ENCODE data around the gene HIVEP1.

HIVEP1 gene

DNA sequence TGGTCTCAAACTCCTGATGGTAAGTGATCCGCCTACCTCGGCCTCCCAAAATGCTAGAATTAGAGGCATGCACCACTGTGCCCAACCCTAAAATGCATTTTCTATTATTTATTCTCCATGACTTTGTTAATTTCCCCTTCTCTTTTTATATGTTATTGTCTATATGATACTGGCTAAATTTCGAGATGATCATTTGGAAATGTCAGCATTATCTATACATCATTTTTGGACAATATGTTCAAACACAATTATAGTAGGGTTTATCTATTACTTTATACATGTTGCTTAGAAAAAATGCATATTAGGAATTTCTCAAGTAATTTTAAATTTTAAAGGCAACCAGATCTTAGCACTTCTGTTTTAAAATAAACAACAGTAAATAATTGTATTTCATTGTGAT lies 34.4 kb upstream of the HIVEP1 start:
- Mint-ChIP-seq H3K4me3 (no peak overlapping the region), H3K4me1 (peaks cover 6% of the 10 kb centered on the region), H3K9me3 (no peaks in the 10 kb centered on the region), H3K27ac (no peak overlapping the region), H3K36me3 (no peaks in the 10 kb centered on the region)
- ATAC-seq (no peak), DNase-seq (ENCODE audit: low spot score in 2 of 2) (no peak)

DNA sequence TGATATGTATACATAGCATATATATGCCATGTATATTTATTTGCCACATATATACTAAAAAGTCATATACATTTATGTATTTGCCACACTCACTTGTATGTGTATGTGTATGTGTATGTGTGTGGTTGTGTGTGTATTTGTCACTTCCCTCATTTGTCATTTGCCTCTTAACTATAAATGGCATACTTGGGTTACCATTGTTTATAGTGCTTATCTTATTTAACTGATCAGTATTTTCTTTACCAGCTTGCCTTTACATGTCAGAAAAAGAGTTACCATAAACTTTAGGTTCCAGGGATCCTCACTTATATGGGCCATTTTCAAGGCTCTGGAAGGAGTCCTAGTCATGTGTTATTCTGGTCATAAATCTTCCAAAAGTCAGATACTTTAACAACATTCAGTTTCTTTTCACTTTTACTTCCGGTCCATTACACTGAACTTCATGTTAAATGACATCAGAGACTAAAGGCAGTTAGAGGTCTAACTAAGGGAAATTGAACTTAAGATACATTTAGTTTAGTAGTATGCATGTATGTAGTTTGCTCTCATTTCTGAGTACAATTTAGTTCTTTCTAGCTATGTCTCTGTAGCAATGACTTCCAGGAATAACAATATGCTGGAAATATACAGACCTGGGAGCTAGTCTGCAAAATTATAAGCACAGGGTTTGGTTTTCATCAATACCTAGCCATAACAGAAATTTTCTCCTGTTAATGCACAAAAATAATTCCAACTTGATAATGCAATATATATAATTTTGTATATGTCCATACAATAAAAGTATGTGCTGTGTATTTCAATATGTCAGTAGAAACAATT lies 33.7 kb upstream of the HIVEP1 start:
- H3K27ac Mint-ChIP-seq: no peak overlapping the region
- no peaks in the 10 kb centered on the region for H3K36me3 Mint-ChIP-seq
- no peak overlapping the region for H3K4me3 Mint-ChIP-seq
- peaks cover 6% of the 10 kb centered on the region for H3K4me1 Mint-ChIP-seq
- no peak for DNase-seq (ENCODE audit: low spot score in 2 of 2)
- no peaks in the 10 kb centered on the region for H3K9me3 Mint-ChIP-seq
- ATAC-seq: no peak

DNA sequence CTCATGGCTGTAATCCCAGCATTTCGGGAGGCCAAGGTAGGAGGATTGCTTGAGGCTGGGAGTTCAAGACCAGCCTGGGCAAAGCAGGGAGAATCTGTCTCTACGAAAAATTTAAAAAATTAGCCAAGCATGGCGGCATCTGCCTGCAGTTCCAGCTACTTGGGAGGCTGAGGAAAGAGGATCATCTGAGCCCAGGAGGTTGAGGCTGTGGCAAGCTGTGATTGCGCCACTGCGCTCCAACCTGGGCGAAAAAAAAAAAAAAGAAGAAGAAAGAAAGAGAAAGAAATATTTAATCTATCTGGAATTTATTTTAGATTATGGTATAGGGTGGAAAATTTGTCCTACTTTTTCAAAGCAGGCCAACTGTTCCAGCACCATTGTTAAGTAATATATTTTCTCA lies 32.2 kb upstream of the HIVEP1 start:
- no peaks in the 10 kb centered on the region for H3K36me3 Mint-ChIP-seq
- no peak overlapping the region for H3K27ac Mint-ChIP-seq
- H3K9me3 Mint-ChIP-seq: no peaks in the 10 kb centered on the region
- DNase-seq (ENCODE audit: low spot score in 2 of 2): no peak
- peaks cover 6% of the 10 kb centered on the region for H3K4me1 Mint-ChIP-seq
- no peak for ATAC-seq
- H3K4me3 Mint-ChIP-seq: no peak overlapping the region

DNA sequence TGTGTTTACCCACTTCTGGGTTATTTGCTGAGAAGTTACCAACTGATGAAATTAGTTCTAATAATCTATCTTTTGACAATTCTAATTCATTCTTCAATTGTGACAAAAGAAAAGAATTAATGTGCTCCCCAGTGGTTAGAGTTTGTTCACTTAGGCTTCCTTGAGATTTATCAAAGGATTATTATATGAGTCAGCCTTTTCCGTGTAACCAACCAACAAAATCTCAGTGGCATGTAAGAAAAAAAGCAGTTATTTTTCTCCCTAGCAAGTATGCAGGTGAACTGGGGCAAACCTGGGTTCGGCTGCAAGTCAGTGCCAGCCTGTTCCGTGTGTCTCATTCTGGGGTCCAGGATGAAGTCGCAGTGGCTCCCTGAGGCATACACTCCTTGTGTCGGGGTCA lies 28.8 kb upstream of the HIVEP1 start:
- Mint-ChIP-seq H3K9me3 (no peaks in the 10 kb centered on the region), H3K4me1 (no peaks in the 10 kb centered on the region), H3K4me3 (no peak overlapping the region), H3K36me3 (no peaks in the 10 kb centered on the region), H3K27ac (no peak overlapping the region)
- no peak for DNase-seq (ENCODE audit: low spot score in 2 of 2)
- no peak for ATAC-seq

DNA sequence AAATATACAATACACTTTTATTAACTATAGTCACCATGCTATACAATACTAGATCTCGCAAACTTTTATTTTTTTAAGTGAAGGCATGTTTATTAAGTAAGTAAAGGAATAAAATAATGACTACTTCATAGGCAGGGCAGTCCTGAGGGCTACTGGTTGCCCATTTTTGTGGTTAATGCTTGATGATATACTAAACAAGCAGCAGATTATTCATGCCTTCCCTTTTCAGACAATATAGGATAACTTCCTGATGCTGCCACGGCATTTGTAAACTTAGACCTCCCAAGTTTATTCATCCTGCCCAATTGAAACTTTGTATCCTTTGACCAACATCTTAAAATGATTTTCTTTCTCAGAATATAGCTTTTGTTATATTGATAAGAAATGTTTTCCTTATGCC lies 24.7 kb upstream of the HIVEP1 start:
- Mint-ChIP-seq H3K9me3 (no peaks in the 10 kb centered on the region), H3K36me3 (no peaks in the 10 kb centered on the region), H3K4me1 (no peaks in the 10 kb centered on the region), H3K27ac (no peak overlapping the region), H3K4me3 (no peak overlapping the region)
- DNase-seq (ENCODE audit: low spot score in 2 of 2) (no peak), ATAC-seq (no peak)

DNA sequence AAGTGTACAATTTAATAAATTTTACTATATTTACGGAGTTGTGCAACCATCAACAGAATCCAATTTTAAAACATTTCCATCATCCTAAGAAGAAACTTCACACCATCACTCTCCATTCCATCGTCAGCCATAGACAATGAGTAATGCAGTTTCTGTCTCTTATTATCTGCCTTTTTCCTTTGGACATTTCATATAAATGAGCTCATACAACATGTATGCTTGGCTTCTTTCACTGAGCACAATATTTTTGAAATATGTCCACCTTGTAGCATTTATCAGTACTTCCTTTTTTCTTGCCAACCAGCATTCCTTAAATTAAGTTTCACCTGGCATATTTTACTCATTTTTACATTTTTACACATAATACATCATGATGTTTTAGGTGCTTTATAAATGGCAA lies 22.7 kb upstream of the HIVEP1 start:
- H3K9me3 Mint-ChIP-seq: no peaks in the 10 kb centered on the region
- H3K36me3 Mint-ChIP-seq: no peaks in the 10 kb centered on the region
- no peak overlapping the region for H3K27ac Mint-ChIP-seq
- no peak for ATAC-seq
- no peaks in the 10 kb centered on the region for H3K4me1 Mint-ChIP-seq
- H3K4me3 Mint-ChIP-seq: no peak overlapping the region
- no peak for DNase-seq (ENCODE audit: low spot score in 2 of 2)

DNA sequence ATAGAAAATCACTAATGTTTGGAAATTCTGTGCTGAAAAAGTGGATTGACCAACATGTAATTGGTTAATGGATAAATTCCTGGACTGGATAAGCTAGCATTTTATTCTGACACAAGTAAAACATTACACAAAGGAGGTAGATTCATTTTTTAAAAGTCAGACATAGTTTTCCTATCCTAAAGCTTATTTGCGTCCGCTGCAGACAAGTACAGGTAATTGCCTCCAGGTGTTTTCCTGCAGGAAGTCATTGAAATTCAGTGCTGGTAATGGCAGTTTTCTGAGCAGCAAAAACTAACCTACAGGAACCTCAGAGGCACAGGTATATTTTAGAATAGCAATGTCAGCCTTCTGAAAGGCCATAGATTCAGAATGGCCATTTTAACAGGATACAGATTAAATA lies 20.0 kb upstream of the HIVEP1 start:
- ATAC-seq: no peak
- Mint-ChIP-seq H3K9me3 (no peaks in the 10 kb centered on the region), H3K36me3 (no peaks in the 10 kb centered on the region), H3K4me3 (no peak overlapping the region), H3K4me1 (no peaks in the 10 kb centered on the region), H3K27ac (no peak overlapping the region)
- DNase-seq (ENCODE audit: low spot score in 2 of 2): no peak

DNA sequence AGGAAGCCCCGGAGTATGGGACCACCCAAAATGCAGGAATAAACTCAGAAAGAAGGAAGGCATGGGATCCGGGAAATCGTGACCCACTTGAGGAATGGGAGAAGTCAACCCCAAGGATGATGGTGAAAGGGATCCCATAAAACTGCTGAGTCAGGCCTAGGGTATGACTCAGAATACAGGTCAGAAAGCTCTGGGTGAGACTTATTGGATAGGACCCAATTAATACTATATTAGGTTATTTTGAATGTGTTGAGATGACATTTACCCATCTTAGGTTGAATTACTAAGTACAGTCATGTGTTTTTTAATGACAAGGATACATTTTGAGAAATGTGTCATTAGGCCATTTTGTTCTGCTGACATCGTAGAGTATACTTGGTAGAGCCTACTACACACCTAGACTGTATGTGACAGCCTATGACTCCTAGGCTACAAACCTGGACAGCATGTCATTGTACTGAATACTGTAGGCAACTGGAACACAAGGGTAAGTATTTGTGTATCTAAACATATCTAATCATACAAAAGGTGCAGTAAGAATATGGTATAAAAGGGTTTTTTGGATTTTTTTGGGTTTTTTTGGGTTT lies 17.1 kb upstream of the HIVEP1 start:
- ATAC-seq: no peak
- Mint-ChIP-seq H3K27ac (no peak overlapping the region), H3K9me3 (no peaks in the 10 kb centered on the region), H3K36me3 (no peaks in the 10 kb centered on the region), H3K4me1 (no peaks in the 10 kb centered on the region), H3K4me3 (no peak overlapping the region)
- DNase-seq (ENCODE audit: low spot score in 2 of 2): no peak

DNA sequence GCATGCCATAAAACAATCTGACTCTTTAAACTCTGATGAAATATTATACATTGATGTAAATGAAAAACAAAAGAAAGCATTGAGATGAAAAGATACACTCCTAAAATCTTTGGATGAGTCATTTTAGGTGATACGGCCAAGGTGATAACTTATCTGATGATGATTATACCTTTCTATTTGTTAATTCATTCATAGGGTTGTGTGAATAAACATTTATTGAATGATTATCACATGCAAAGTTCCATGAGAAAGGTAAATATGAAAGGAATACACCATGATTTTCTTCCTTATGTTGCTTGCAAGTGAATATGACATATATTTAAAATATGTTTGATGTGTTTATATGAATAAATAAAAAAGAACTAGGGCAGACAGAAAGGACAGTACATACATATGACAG lies 15.4 kb upstream of the HIVEP1 start:
- DNase-seq (ENCODE audit: low spot score in 2 of 2): no peak
- no peaks in the 10 kb centered on the region for H3K36me3 Mint-ChIP-seq
- H3K4me3 Mint-ChIP-seq: no peak overlapping the region
- ATAC-seq: no peak
- peaks cover 6% of the 10 kb centered on the region for H3K4me1 Mint-ChIP-seq
- H3K9me3 Mint-ChIP-seq: no peaks in the 10 kb centered on the region
- no peak overlapping the region for H3K27ac Mint-ChIP-seq

DNA sequence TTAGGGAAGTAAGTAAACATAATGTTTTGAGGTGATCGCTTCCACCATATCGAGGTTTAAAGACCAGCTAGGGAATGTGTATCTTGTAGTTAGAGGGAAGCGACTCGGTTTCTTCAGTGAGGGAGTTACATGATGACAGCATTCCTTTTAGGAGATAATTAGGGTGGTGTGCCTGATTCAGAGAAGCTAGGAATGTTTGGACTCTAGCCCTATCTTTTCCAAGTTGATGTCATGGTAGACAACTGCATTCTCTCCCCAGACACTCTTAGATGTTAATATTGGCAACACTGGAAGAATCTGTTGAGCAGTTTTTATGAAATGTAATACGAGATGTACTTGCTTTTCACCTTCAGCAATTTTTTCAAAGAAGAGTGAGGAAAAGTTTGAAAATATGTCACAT lies 12.9 kb upstream of the HIVEP1 start:
- Mint-ChIP-seq H3K9me3 (no peaks in the 10 kb centered on the region), H3K27ac (no peak overlapping the region), H3K4me1 (peaks cover 9% of the 10 kb centered on the region), H3K36me3 (no peaks in the 10 kb centered on the region), H3K4me3 (no peak overlapping the region)
- ATAC-seq: no peak
- DNase-seq (ENCODE audit: low spot score in 2 of 2): no peak

DNA sequence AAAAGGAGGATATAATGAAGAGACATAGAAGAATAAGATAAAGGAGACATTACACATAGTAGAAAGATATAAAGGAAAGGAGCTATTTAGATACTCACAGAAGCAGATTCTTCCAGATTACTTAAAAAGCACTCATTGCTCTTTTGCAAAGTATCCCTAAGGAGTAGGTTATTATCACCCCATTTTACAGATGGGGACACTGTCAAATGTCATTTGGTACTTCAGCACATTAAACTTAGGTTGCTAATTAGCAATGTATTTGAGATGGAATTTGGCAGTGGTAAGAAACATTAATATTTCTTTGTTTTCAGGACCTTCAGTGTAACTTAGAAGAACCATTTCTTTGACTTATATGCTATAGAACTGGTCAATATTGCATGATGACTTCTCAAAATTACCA lies 11.9 kb upstream of the HIVEP1 start:
- no peak overlapping the region for H3K4me3 Mint-ChIP-seq
- H3K4me1 Mint-ChIP-seq: peaks cover 9% of the 10 kb centered on the region
- H3K36me3 Mint-ChIP-seq: no peaks in the 10 kb centered on the region
- H3K9me3 Mint-ChIP-seq: no peaks in the 10 kb centered on the region
- no peak overlapping the region for H3K27ac Mint-ChIP-seq
- DNase-seq (ENCODE audit: low spot score in 2 of 2) (no peak), ATAC-seq (no peak)

DNA sequence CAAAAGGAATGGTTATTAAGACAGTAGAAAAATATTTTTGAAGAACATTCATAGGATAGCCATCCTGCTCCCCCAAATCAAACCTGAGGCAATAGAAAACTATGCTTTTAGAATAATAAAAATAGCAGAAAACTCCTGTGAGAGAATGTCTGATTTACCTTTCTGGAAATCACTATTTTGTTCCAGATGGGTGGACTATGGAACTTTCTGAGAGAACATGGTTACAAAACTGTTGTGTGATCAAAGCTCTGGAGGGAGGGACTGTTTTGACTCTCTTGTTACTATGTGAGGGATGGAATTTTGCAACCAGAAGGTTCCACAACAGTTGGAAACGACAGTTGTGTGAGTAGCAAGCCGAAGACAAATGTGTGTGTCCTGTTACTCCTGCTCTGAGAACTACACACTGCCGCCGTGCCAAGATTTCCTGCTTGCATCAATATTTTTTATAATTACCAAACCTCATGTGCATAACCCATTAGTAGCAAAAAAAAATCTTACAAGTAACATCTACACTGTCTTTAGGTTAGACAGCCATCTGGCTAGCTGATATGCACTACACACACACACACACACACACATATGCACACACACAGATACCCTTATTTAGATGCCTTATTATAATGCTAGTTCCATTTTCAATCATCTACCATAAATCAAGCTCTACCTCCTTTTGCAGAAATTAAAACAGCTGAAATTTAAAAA lies 11.0 kb upstream of the HIVEP1 start:
- no peaks in the 10 kb centered on the region for H3K36me3 Mint-ChIP-seq
- ATAC-seq: no peak
- H3K4me1 Mint-ChIP-seq: peaks cover 9% of the 10 kb centered on the region
- H3K27ac Mint-ChIP-seq: no peak overlapping the region
- H3K4me3 Mint-ChIP-seq: no peak overlapping the region
- no peaks in the 10 kb centered on the region for H3K9me3 Mint-ChIP-seq
- no peak for DNase-seq (ENCODE audit: low spot score in 2 of 2)

DNA sequence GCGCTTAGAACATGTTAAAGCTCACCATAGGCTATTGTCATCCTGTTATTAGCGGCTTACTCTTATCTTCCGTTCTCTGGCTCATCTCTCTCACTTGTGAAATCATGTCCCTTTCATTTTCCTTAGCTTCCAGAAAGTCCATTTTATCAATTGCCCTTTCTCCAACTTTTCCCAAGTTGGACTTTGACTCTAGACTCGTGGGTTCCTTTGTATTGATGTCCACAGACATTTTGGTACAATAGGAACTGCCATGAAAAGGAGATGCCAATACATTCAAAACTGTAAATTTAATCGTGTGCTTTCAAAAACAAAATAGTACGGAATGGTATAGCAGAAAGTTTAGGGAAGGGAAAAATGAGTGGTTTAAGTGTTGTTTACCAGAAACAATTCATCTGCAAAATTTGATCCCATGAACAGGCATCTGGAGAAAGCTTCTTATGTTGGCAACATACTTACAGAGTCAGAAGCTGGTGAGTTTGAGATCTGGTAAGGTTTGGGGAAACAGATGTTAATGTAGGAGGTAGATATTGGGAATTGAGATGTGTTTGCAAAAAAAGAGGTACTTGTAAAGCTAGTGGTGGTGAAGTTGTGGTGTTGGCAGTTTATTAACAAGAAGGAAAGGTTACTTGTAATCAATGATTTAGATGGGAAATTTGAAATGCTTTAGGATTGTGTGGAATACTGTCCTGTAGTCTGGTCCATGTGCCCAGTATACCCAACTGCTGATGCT lies 10.2 kb upstream of the HIVEP1 start:
- Mint-ChIP-seq H3K4me1 (peaks cover 9% of the 10 kb centered on the region), H3K4me3 (no peak overlapping the region), H3K9me3 (no peaks in the 10 kb centered on the region), H3K27ac (no peak overlapping the region), H3K36me3 (no peaks in the 10 kb centered on the region)
- ATAC-seq (no peak), DNase-seq (ENCODE audit: low spot score in 2 of 2) (no peak)

DNA sequence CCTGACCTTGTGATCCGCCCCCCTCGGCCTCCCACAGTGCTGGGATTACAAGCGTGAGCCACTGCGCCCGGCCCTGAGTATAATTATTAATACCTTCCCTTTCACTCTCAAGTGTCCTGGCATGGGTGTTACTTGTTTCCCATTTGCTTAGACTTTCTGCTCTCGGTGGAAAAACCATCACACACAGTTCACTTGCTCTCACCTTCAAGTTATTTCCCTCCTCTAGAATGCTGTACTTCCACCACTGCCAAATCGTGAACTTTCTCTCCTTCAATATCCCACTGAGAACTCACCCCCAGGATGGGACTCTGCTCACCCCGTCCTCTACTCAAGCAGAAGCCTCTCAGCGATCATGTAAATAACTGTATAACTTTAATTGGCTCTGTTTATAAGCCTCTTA lies 4.6 kb upstream of the HIVEP1 start:
- no peaks in the 10 kb centered on the region for H3K9me3 Mint-ChIP-seq
- ATAC-seq: no peak
- peak overlapping the region; percentile 99 for H3K27ac Mint-ChIP-seq

DNA sequence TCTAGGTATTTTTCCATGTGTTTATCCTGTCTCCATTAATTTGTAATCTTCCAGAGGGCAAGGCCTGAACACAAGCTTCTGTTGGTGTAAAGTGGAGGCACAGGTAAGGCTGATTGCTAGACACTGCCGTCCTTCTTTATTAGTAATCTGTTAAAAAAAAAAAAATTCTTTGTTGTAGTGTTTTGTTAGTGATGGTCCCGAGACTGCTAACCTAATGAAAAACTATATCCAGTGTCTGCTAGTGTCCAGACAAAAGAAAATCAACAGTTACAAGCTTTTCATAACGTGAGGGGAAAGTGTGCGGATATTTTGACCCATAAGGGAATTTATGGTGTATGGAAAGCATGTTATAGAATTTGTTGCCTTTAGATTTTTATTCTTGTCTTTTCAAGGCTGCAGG lies 4.2 kb upstream of the HIVEP1 start:
- peaks cover 25% of the 10 kb centered on the region for H3K36me3 Mint-ChIP-seq
- peak overlapping the region; percentile 99 for H3K27ac Mint-ChIP-seq
- H3K9me3 Mint-ChIP-seq: no peaks in the 10 kb centered on the region
- DNase-seq (ENCODE audit: low spot score in 2 of 2) (no peak), ATAC-seq (no peak)
- H3K4me1 Mint-ChIP-seq: peaks cover 20% of the 10 kb centered on the region
- peak overlapping the region; percentile 92 for H3K4me3 Mint-ChIP-seq

More for the DNA sequence above, 4.6 kb upstream of the HIVEP1 start:
- Mint-ChIP-seq H3K36me3 (peaks cover 21% of the 10 kb centered on the region), H3K4me1 (peaks cover 18% of the 10 kb centered on the region), H3K4me3 (peak overlapping the region; percentile 92)
- DNase-seq (ENCODE audit: low spot score in 2 of 2): no peak
